Measurements from ENCODE around the gene BPIFB2. TPM values are rescaled to one million over a fixed set of nuclear protein-coding genes. Genes with fewer than 3 reads are reported as not detected.

Gene BPIFB2
- total RNA-seq, 4 donors from 2014 or later: not detected

DNA sequence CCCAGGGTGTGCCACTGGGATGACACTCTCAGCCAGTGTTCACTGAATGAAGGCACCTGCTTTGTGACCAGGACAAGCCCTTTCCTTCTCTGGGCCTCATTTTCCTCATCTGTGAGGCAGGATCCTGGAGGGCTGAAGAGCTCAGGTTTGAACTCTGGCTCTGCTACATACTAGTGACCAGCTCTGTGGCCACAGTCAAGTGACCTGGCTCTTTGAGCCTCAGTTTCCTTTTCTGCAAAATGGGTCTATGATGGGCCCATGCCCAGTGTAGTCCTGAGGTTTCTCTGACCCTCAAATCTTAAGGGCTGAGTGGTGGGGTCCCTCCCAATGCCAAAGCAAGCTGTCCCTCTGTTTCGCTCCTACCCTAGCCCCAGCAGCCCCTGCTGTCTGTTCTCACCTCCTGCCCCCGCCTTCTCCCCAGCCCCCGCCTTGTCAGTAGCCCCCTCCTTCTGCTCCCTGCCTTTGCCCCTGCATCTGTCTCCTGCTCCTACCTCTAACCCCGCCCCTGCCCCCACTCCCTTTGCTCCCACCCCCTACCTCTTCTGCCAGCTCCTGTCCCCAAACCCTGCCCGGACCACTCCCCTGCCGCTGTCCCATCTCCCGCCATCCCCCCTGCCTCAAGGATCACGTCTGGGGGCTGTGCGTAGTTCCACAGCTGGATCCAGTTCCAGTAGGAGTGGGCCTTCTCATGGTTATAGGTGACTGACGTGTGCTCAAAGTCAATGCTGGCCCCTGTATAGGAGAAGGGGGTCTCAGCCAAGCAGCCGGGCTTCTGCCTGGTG, 20.3 kb upstream of the BPIFB2 start:
- DNase-seq: no peak
- TF ChIP-seq CTCF (IDR thresholded peaks at IDR 0.05): no peak
- TF ChIP-seq POLR2A (IDR thresholded peaks at IDR 0.05): no peak
- intact Hi-C loops (cut with DNase I; ENCODE audit: low total_unique reads): no loop called here
- no peak overlapping the region for H3K27ac ChIP-seq
- H3K4me3 ChIP-seq: no peak overlapping the region
- no peaks in the 10 kb centered on the region for H3K27me3 ChIP-seq
- H3K4me1 ChIP-seq: no peaks in the 10 kb centered on the region
- H3K36me3 ChIP-seq: no peaks in the 10 kb centered on the region
- no peaks in the 10 kb centered on the region for H3K9me3 ChIP-seq

DNA sequence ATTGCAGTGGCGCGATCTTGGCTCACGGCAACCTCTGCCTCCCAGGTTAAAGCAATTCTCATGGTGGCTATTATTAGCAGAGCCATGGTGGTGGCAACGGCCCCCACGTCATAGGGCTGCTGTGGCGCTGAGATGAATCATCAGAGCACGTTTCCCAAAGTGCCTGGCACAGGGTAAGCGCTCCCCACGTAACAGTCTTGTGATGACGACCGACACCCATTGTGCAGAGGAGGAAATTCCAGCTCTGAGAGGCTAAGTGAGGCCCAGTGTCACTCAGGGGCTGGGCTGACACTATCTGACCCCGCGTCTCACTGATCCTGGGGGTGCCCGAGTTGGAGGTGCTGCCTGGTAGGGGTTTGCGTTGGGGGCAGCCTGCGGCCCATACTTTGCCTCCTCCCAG, 19.5 kb upstream of the BPIFB2 start:
- no peak overlapping the region for H3K4me3 ChIP-seq
- TF ChIP-seq CTCF (IDR thresholded peaks at IDR 0.05) (no peak), POLR2A (IDR thresholded peaks at IDR 0.05) (no peak)
- H3K36me3 ChIP-seq: no peaks in the 10 kb centered on the region
- H3K27me3 ChIP-seq: no peaks in the 10 kb centered on the region
- no peaks in the 10 kb centered on the region for H3K9me3 ChIP-seq
- no peak for DNase-seq
- H3K27ac ChIP-seq: no peak overlapping the region
- intact Hi-C loops (cut with DNase I; ENCODE audit: low total_unique reads): no loop called here
- H3K4me1 ChIP-seq: no peaks in the 10 kb centered on the region

DNA sequence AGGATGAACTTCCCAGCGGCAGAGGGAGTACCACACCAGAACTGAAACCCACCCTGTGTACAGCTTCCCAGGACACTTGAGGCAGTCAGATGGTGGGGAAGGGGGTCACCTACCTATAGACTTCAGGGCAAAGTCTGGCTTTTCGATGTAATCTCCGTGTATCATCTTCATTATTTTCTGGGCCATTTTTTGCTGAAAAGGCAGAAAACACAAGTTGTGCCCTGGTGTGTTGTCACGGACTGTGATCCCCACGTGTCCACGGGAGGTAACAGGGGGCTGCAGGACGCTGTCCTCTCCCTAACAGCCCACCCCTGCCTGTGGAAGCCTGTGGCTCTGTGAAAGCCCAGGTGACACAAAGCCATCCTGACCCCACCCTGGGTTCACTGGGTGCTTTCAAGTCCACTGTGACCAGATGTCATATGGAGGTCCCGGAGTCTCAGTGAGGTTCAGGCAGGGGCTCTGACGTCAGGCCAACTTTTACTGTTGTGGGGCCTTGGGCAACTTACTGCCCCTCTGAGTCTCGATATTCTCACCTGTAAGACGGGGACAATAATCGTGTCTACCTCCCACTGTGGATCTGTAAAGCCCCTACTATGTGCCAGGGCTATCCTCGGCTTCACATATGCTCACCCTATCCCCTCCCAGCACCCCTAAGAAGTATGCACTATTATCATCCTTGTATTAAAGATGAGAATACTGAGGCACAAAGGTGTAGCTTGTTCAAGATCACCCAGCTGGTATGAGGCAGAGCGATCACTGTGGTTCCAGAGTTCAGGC, 17.8 kb upstream of the BPIFB2 start:
- intact Hi-C loops (cut with DNase I; ENCODE audit: low total_unique reads): no loop called here
- no peak for TF ChIP-seq POLR2A (IDR thresholded peaks at IDR 0.05)
- TF ChIP-seq CTCF (IDR thresholded peaks at IDR 0.05): no peak
- H3K36me3 ChIP-seq: no peaks in the 10 kb centered on the region
- no peaks in the 10 kb centered on the region for H3K27me3 ChIP-seq
- no peak for DNase-seq
- H3K27ac ChIP-seq: no peak overlapping the region
- H3K4me3 ChIP-seq: no peak overlapping the region
- no peaks in the 10 kb centered on the region for H3K4me1 ChIP-seq
- H3K9me3 ChIP-seq: no peaks in the 10 kb centered on the region

DNA sequence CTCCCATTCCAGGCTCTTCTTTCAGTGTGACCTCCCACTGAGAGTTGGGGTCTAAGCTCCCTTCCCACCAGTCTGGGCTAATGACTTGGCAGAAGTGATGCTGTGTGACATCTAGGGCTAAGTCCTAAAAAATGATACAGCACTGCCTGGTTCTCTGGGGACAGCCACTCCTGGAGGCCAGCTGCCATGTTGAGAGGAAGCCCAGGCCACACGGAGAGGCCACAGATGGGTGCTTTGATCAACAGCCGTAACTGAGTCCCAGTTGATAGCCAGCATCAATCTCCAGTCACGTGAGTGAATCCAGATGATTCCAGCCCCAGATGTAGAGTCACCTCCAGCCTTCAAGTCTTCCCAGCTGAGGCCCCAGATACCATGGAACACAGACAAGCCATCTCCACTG, 17.1 kb upstream of the BPIFB2 start:
- H3K27ac ChIP-seq: no peak overlapping the region
- no peaks in the 10 kb centered on the region for H3K36me3 ChIP-seq
- no peak for DNase-seq
- intact Hi-C loops (cut with DNase I; ENCODE audit: low total_unique reads): no loop called here
- TF ChIP-seq CTCF (IDR thresholded peaks at IDR 0.05): no peak
- no peak for TF ChIP-seq POLR2A (IDR thresholded peaks at IDR 0.05)
- H3K27me3 ChIP-seq: no peaks in the 10 kb centered on the region
- H3K4me3 ChIP-seq: no peak overlapping the region
- no peaks in the 10 kb centered on the region for H3K9me3 ChIP-seq
- H3K4me1 ChIP-seq: no peaks in the 10 kb centered on the region

DNA sequence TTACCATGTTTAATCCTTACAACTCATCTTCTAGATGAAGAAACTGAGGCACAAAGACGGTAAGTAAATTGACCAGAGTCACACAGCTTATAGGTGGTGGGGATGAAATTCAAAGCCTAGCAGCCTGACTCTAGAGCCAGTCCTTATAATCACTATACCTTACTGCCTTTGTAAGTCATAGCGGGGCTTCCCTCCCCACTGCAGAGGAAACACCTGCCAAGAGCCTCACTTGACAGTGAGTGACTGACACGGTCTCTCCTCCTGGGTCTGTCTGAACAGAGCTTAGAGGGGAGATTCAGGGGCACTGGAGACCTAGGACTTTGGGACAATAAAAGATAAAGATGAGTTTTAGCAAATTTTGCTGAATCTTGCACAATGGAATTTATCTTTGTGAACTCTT, 16.1 kb upstream of the BPIFB2 start:
- TF ChIP-seq POLR2A (IDR thresholded peaks at IDR 0.05) (no peak), CTCF (IDR thresholded peaks at IDR 0.05) (no peak)
- intact Hi-C loops (cut with DNase I; ENCODE audit: low total_unique reads): no loop called here
- Histone ChIP-seq H3K27ac (no peak overlapping the region), H3K9me3 (no peaks in the 10 kb centered on the region), H3K27me3 (no peaks in the 10 kb centered on the region), H3K36me3 (no peaks in the 10 kb centered on the region), H3K4me1 (no peaks in the 10 kb centered on the region), H3K4me3 (no peak overlapping the region)
- no peak for DNase-seq
